GM19372 (cell line): ENCODE data around the gene SLC35F3.
"Not testable (repeated sequence)": the region's sequence is repeated elsewhere in the genome, so short reads cannot be mapped to it uniquely, and the experiment has no call there.

Source experiments
- ATAC-seq: cut with Tn5 transposase; IDR thresholded peaks from one replicate; pipeline ENCODE4 v1.9.1; 2021; ENCODE audit warnings: mild to moderate bottlenecking, low read depth, moderate library complexity; ENCODE audit not compliant: unreplicated experiment

Gene SLC35F3

GRCh38 chr1:234094172-234094571 lies 189.7 kb downstream of the SLC35F3 start:
- no peak for ATAC-seq

GRCh38 chr1:234096161-234096770 lies 191.8 kb downstream of the SLC35F3 start:
- ATAC-seq, result no peak

GRCh38 chr1:234102583-234102982 lies 198.1 kb downstream of the SLC35F3 start:
- no peak for ATAC-seq

GRCh38 chr1:234103198-234103597 lies 198.7 kb downstream of the SLC35F3 start:
- no peak for ATAC-seq

- no peak for ATAC-seq
Measured at GRCh38 chr1:234106032-234106431, 201.6 kb downstream of the SLC35F3 start.

- ATAC-seq, result no peak
Measured at GRCh38 chr1:234107416-234108021, 203.0 kb downstream of the SLC35F3 start.

GRCh38 chr1:234108921-234109320 lies 204.4 kb downstream of the SLC35F3 start:
- ATAC-seq, result no peak

- no peak for ATAC-seq
Measured at GRCh38 chr1:234109840-234110239, 205.4 kb downstream of the SLC35F3 start.

GRCh38 chr1:234111458-234112142 lies 207.1 kb downstream of the SLC35F3 start:
- no peak for ATAC-seq

- peak; percentile 61 for ATAC-seq
Measured at GRCh38 chr1:234114648-234115307, 210.3 kb downstream of the SLC35F3 start.

- no peak for ATAC-seq
Measured at GRCh38 chr1:234118911-234119310, 214.4 kb downstream of the SLC35F3 start.

GRCh38 chr1:234119431-234119830 lies 215.0 kb downstream of the SLC35F3 start:
- no peak for ATAC-seq

GRCh38 chr1:234120327-234120944 lies 216.0 kb downstream of the SLC35F3 start:
- no peak for ATAC-seq

GRCh38 chr1:234121659-234122058 lies 217.2 kb downstream of the SLC35F3 start:
- ATAC-seq, result not testable (repeated sequence)

GRCh38 chr1:234122571-234122970 lies 218.1 kb downstream of the SLC35F3 start:
- not testable (repeated sequence) for ATAC-seq

- ATAC-seq, result no peak
Measured at GRCh38 chr1:234123867-234124266, 219.4 kb downstream of the SLC35F3 start.

- no peak for ATAC-seq
Measured at GRCh38 chr1:234125283-234125682, 220.8 kb downstream of the SLC35F3 start.

- no peak for ATAC-seq
Measured at GRCh38 chr1:234125714-234126113, 221.2 kb downstream of the SLC35F3 start.

- ATAC-seq, result no peak
Measured at GRCh38 chr1:234127026-234127671, 222.7 kb downstream of the SLC35F3 start.

GRCh38 chr1:234132795-234133194 lies 228.3 kb downstream of the SLC35F3 start:
- ATAC-seq, result no peak
